ENCODE results near the gene CUTC.
"Not testable (repeated sequence)": the region's sequence is repeated elsewhere in the genome, so short reads cannot be mapped to it uniquely, and the experiment has no call there.

The CUTC gene

DNA sequence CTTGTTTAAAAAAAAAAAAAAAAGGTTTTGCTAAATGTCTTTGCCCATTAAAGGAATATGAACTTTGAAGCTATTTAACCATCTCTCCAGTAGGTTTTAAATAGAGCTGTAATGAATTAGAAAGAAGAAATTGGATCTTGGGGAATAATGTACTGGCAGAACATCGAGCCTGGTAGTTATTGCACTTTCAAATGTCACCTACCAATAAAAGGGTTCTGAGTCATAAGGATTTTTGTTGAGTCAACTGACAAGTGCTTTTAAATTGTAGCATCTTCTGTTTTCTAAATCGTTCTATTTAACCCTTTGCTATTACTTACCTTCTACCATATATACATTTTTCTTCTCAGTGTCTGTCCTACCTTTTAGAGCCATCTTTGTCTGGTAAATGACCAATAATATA is 10.7 kb downstream of the CUTC start:
- no peak for DNase-seq

DNA sequence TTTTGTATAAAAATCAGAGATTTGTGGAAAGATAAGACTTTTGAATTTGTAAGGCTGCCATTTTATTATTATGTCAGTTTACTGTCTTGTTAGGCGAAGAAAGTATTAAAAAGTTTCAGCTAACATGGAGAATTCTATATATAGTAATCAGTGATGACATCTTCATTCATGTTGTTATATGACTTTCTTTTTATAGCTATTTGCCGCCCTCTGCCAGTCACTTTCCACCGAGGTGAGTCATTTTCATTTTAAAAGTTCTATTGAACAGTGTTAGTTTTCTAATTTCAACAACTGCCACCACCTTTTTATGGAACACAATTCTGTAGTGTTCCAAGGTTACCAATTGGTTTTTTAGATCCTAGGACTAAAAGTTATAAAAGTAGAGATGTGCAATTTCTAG is 11.8 kb downstream of the CUTC start:
- DNase-seq = no peak

DNA sequence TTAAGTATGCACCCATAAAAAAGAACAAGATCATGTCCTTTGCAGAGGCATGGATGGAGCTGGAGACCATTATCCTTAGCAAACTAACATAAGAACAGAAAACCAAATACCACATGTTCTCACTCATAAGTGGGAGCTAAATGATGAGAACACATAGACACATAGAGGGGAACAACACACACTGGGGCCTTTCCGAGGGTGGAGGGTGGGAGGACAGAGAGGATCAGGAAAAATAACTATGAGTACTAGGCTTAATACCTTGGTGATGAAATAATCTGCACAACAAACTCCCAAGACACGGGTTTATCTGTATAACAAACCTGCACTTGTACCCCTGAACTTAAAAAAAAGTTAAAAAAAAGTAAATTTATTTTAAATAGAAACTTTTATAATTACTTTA is 14.1 kb downstream of the CUTC start:
- not testable (repeated sequence) for DNase-seq

DNA sequence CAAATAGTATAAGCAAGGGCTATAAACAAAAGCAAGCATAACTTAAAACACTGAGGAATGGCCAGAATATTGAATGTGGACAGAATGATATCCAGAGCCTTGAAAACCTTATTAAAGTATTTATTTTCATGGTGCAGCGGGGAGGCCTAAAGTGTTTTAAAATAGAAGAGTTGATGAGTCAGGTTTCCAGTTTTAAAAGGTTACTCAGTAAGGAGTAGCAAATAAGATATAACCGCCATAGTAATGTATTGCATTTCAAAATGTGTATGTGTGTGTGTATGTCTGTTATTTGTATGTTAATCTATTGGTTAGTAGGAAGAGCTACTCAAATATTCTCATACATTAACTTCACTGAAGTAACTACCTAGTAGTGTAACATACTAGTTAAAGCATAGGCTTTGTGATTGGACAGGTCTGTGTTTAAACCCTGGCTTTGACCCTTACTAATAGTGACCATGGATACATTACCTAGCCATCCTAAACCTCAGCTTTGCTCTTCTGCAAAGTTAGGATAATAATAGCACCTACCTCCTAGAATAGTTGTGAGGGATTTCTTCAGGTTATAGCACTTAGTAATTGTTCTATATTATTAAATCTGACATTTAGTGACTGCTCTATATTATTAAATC is 16.9 kb downstream of the CUTC start:
- DNase-seq = no peak

DNA sequence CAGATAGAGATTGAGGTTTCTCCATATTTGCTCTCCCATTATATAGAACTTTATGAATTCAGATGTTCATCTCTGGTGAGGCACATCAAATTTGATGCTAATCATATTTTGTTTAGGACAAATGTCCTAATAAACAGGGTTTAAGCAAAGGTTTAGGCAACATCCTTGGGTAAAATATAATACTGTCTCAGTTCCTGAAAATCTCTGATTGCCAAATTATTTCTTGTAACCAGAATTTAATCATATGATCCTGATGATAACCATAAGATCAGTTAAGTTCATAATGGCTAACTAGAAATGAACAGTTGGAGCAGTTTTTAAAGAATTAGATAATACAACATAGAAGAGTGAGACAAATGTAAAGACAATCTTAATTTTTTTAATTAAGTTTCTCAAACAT is 18.6 kb downstream of the CUTC start:
- DNase-seq = peak; percentile 9 to 82

DNA sequence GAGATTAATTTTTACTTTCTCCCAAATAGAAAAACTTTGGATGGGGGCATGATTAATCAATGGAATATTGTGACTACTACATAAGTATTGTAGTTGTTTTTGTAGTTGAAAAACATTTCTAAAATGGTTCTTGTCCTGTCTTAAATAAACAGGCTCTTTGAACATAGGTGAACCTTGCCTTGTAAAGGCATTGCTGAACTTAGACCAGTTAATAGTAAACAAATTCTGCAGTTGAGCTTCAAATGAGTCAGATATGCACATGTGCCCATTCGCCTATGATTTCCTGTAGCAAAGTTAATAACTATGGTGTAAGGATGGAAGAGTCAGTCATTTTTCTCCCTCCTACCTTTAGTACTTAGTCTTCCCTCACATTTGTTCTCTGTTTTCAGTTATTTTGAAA is 22.6 kb downstream of the CUTC start:
- DNase-seq = no peak

DNA sequence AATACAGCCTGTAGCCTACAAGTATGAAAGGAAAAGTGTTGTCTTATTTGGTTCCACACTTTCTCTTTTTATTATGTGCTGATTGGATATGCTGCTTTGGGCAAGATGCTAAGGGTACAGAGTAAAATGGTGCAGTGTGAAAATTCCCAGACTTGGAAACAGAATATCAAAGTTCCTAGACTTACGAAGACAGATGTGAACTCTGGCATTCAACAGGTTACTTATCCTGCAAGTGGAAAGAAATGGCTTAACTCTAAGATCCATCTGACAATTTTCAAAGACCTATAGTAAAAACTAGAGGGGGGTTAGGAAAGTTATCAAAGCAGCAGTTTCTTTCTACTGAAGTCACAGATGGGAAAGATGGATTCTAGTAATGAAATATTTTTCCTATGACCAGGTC is 24.1 kb downstream of the CUTC start:
- no peak for DNase-seq

DNA sequence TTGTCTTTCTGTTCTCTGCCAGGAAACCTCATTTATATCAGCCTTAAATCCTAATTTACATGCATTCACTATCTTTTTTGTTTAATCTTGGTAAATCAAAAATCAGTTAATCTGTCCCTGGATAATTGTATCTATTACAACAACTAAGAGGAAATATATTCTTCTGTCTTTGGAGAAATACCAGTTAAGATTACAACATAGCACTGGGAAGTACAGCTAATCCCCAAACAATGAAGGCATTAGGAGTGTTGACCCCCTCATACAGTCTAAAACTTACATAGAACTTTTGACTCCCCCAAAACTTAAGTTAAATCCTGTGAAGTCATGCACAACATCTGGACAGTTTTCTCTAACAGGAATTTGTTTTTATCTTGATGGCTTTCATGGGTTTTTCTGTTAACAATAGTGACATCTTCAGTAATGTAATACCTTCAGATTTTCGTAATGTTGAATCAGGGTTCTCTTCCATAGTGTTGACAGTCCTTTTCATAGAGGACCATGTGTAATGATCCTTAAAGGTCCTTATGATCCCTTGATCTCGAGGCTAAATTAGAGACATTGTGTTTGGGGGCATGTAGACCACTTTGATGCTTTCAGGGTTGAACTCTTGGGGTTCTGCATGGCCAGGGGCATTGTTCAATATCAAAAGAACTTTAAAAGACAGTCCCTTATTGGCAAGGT is 26.3 kb downstream of the CUTC start:
- DNase-seq = no peak

DNA sequence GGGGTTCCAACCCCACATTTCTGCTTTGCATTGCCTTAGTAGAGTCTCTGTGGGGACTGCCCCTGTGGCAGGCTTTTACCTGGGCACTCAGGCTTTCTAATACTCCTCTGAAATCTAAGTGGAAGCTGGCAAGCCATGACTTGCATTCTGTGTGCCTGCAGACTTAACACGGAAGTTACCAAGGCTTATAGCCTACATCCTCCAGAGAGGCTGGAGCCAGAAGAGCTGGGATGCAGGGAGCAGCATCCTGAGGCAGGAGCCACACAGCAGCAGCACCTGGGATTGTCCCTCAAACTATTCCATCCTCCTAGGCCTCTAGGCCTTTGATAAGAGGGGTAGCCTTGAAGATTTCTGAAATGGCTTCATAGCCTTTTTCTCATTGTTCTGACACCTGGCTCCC is 28.3 kb downstream of the CUTC start:
- no peak for DNase-seq

DNA sequence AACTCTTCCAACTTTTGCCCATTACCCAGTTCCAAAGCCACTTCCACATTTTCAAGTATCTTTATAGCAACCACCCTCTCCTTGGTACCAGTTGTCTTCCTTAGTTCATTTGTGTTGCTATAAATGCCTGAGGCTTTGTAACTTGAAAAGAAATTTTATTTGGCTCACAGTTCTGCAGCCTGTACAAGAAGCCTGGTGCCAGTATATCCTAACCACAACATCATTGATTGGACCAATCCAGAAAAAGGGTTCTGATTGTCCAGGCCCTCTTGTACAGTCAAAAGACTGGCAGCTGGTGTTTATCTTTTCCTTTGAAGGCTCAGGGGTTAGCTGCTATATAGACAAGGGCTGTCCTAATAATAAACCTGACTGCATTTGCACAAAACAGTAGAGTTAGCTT is 29.3 kb downstream of the CUTC start:
- no peak for DNase-seq

DNA sequence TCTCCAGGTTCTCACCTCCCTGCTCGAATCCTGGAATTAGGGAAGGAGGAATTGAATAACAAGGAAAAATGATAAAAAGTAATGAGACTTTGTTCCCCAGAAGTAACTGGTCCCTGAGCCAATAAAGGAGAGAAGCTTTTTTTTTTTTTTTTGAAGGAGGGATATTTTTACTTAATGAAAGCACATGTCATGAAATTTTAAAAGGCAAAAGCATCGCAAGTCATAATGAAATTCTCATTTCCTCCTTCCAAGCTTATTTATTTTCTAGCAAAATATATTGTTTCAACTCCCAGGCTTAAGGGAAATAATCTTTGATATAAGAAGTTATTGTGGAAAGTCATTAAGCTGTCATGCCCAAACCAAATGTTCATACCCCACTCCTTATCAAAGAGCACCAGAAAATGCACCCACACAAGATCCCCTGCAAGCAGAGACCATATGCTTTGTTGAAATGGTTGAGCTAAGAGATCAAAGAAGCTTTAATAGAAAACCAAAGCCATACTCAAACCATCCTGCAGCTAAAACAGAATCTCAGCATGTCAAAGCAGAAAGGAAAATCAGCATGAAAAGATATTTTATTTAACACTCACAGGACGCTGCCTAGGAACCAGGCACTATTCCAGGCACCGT is 33.8 kb downstream of the CUTC start:
- no peak for DNase-seq

DNA sequence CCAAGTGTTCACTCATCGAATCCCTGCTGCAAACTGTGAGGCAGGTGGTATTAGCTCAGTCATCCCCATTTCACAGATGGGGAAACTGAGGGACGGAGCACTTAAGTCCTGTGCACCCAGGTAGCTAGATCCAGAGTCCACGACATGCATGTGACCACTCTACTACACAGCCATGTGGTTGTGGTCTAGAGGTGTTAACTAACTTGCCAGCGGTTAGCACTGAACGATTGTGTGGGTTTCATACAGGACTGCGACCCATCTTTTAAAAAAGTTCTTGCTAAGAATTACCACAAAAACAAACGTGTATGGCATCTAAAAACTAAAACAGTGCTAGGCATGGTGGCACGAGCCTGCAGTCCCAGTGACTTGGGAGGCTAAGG is 34.3 kb downstream of the CUTC start:
- no peak for DNase-seq

DNA sequence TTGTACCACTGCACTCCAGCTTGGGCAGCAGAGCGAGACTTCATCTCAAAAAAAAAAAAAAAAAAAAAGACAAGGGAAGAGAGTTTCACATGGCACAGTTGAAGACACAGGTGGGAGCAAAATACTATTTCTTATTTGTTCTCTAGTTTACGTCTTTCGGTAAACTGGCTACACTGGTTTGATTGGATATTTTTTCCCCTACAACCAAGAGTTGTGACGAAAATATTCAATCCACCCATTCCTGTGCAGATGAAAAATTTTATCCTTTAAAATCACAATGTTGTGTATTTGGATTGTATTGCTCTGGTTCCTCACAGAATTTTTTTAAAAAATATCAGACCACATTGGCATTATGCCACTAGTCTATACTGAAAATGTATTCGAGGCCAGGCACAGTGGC is 35.9 kb downstream of the CUTC start:
- DNase-seq = no peak

DNA sequence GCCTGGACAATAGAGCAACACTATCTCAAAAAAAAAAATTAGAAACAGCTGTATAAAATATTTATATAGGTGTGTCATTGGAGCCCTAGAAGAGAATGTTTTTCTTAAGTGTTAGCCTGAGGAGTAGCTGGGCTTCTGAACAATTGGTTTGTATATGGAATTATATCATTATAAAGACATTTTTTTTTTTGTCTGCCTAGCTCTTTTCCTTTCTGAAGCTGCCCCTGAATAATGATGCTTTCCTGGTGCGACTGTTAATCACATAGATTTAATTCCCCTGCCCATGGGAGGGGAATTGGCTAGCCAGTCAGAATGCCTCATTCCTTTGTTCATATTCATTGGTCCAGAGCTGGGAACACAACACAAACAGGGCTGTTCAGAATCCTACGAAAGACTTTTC is 36.5 kb downstream of the CUTC start:
- no peak for DNase-seq

DNA sequence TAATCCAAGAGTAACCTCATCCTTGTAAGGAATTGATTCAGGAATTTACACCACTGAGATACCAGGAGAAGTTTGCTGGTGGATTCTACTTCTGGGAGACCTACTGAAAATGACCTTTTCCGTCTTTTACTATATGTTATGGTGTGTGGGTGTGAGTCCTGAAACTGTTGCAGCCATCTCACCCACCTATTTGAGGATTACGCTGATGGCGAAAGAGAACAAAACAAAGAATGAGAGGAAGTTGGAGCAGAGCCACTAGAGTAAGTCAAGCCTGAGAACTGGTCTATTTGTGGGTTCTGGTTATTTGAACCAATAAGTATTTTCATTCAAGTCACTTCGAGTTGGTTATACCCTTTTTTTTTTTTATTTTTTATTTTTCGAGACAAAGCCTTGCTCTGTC is 37.7 kb downstream of the CUTC start:
- DNase-seq = peak; percentile 54 to 69

DNA sequence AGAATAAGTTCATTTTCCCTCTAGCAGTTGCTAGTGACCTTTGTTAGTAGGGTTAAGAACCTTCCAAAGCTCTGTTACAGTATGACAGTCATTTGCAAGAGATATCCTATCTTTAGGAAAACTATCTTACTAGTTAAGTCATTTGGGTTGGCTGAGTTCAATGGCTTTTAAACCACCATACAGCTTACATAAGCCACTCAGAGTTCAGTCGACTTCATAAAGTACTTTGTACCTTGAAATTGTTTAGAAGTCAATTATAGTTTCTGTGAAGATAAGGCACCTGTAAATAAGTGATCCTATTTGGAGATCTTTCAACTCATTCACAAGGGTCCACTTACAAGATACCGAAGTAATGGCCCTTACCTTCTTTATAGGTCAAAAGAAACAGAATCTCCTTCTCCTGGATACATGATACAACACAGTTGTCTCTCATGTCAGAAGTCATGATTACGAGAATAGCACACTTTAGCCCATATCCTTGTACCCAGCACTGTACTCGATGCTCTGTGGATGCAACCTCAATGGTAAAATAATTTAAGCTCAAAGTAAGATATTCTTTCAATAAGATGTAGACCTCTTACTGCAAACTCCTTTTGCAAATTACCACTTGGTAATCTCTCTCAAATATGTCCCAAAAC is 38.5 kb downstream of the CUTC start:
- no peak for DNase-seq

DNA sequence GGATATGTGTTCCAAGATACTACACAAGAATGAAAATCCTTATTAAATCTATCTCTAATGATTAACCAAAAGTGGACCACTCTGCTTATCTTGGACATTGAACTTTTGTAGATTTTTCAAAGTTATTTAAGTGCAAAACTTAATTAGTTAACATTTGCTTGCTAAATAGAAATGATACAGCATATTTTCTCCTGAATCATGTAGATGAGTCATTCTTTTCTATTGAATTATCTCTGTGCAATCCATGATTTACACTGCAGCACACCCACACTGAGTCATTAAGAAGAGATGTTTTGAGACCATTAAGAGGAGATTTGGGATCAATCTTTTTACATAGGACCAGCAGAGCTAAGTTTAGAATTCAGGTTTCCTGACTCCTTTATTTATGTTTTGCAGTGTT is 43.8 kb downstream of the CUTC start:
- DNase-seq = peak; percentile 34 to 75

DNA sequence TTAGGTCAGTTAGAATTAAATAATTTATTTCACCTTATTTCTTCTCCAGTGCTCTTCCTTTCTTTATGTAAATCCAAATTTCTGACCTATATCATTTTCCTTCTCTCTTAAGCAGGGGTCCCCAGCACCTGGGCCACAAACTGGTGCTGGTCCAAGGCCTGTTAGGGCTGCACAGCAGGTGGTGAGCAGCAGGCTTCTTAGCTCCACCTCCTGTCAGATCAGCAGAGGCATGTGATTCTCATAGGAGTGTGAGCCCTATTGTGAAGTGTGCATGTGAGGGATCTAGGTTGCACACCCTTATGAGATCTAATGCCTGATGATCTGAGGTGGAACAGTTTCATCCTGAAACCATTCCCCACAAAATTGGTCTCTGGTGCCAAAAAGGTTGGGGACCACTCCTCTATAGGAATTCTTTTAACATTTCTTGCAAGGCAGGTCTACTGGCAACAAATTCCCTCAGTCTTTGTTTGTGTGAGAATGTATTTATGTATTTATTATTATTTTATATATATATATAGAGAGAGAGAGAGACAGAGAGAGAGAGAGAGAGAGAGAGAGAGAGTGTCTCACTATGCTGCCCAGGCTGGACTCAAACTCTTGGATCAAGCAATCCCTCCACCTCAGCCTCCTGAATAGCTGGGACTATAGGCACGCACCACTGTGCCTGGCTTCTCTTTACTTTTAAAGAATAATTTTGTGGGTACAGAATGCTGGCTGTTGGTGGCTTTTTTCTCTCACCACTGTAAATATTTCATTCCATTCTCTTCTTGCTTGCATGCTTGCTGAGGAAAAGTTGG is 46.1 kb downstream of the CUTC start:
- DNase-seq = peak in 1 of 2 donors; percentile 34

DNA sequence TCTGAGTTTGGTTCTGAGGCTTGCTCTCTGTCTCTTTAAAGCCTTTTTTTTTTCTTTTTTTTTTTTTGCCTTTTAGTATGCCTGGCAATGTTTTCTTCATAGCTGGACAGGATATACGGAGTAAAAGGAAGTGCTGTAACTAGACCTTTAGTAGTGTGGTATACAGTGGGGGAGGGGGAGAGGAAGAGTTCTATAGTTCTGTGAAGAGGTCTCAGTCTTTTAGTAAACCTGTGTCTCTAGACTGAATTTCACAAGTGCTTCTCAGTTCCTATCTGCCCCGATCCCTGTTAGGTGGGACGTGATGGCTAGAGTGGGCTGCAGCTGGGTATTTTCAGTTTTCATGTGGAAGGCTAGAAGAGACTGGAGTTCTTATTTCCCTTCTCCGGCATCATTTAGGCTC is 47.3 kb downstream of the CUTC start:
- peak; percentile 13 to 66 for DNase-seq

DNA sequence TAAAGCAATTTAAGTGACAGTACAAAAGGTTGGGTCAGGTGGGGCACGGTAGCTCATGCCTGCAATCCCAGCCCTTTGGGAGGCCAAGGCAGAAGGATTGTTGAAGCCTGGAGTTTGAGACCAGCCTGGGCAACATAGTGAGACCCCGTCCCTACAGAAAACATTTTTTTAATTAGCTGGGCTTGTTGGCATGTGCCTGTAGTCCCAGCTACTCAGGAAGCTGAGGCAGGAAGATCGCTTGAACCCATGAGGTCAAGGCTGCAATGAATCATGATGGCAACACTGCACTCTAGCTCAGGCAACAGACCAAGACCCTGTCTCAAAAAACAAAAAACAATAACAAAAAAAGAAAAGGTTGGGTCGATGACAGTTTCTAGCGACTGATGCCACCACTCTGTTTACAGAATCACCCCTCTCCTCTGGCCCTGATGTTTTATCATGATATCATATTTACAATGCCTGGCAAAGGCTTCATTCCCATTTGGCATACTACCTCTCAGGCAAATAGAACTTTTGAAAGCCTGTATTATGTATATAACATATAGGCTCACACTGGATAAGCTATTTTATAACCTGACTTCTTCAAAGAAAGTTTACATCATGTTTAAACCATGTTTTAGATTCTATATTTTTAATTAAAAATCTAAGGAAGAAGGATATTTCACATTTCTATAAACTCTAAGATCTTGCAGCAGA is 49.8 kb downstream of the CUTC start:
- DNase-seq = no peak

DNA sequence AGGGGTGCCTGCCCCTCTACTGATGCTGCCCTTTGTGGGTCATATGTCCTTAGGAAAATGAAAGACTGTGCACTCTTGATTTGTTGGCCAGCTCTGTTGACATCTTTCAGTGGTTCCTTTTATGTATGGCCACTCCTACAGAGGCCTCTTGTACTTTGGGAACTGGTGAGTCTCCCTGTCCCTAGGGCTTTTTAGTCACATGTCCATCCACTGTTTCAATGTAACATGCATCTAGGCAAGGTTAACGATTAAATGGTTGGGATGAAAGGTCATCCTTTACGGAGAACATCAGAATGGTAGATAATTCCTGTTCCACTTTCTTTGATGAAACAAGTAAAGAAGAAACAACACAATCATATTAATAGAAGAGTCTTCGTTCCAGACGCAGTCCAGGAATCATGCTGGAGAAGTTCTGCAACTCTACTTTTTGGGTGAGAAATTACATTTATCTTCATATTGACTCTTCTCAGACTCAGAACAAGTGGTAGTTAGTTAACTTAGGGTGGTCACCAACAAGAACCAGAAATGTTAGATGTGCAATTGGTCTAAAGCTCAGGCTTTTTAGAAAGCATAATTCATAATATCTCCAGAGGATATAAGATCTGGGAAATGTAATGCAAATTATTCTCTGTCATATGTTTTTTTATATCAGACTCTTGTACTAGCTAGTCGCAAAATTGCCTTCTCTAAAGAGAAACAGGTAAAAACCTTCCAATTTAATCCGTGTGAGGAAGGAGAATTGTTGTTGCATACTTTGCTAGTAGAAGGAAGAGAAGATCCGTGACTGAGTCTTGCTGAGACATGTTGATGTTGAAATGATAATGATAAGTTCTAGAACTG is 50.6 kb downstream of the CUTC start, which contains the start of gene ABCC2:
TSS of gene ABCC2 (plus strand) at position 194 of the 840 bp plus-strand sequence. CDS start at position 399, 205 bp downstream.
- peak; percentile 15 to 23 for DNase-seq

Measured in inflammatory macrophage (primary cell).